Measurements from ENCODE around the gene SCEL.

Gene SCEL

GRCh38 chr13:77545626-77546412, 10.3 kb downstream of the SCEL start:
- ChIA-PET CTCF (interaction anchor here (0.6 kb wide), 1 partner anchor 65 kb away, joined by 3 read pairs; no protein-coding TSS in a partner anchor), POLR2A (interaction anchor here (1.0 kb wide), 1 partner anchor 219 kb away, joined by 5 read pairs; the partner anchor contains the start of gene MYCBP2)
- DNase-seq (ENCODE audit: extremely low spot score), result no peak
- TF ChIP-seq PKNOX1 (IDR thresholded peaks at IDR 0.05) (0 out of 2 replicates have a peak, but pooled peaks have one; percentile 5), CTBP1 (IDR thresholded peaks at IDR 0.05; ENCODE audit: borderline replicate concordance) (no peak), ARNT (IDR thresholded peaks at IDR 0.05) (no peak), BHLHE40 (IDR thresholded peaks at IDR 0.05; ENCODE audit: borderline replicate concordance) (no peak), FOXK2 (IDR thresholded peaks at IDR 0.05) (no peak), FOXA1 (IDR thresholded peaks at IDR 0.05) (no peak), LEF1 (IDR thresholded peaks at IDR 0.05; ENCODE audit: borderline replicate concordance) (no peak), ZNF384 (IDR thresholded peaks at IDR 0.05) (no peak), FOXM1 (IDR thresholded peaks at IDR 0.05; ENCODE audit: borderline replicate concordance) (no peak)

- POLR2A ChIA-PET, result no interaction called here
- CTCF ChIA-PET, result no interaction called here
- TF ChIP-seq PKNOX1 (IDR thresholded peaks at IDR 0.05), result peak; percentile 83
- no peak for TF ChIP-seq HDGF (IDR thresholded peaks at IDR 0.05; ENCODE audit: borderline replicate concordance)
- no peak for TF ChIP-seq LEF1 (IDR thresholded peaks at IDR 0.05; ENCODE audit: borderline replicate concordance)
- no peak for TF ChIP-seq TARDBP (IDR thresholded peaks at IDR 0.05)
- TF ChIP-seq L3MBTL2 (conservative IDR thresholded peaks at IDR 0.05), result no peak
- no peak for TF ChIP-seq NFRKB (IDR thresholded peaks at IDR 0.05)
These were observed 12.6 kb downstream of the SCEL start for GRCh38 chr13:77548095-77548494.

GRCh38 chr13:77548594-77548993, 13.1 kb downstream of the SCEL start:
- ChIA-PET POLR2A (no interaction called here), CTCF (no interaction called here)
- no peak for DNase-seq (ENCODE audit: extremely low spot score)
- TF ChIP-seq SUZ12 (IDR thresholded peaks at IDR 0.05), result no peak
- no peak for TF ChIP-seq PKNOX1 (IDR thresholded peaks at IDR 0.05)
- no peak for TF ChIP-seq NFRKB (IDR thresholded peaks at IDR 0.05)
- no peak for TF ChIP-seq FOXA1 (IDR thresholded peaks at IDR 0.05)
- TF ChIP-seq ARNT (IDR thresholded peaks at IDR 0.05), result no peak
- TF ChIP-seq FOXK2 (IDR thresholded peaks at IDR 0.05), result no peak
- TF ChIP-seq HDGF (IDR thresholded peaks at IDR 0.05; ENCODE audit: borderline replicate concordance), result no peak
- TF ChIP-seq BHLHE40 (IDR thresholded peaks at IDR 0.05; ENCODE audit: borderline replicate concordance), result no peak
- no peak for TF ChIP-seq FOXM1 (IDR thresholded peaks at IDR 0.05; ENCODE audit: borderline replicate concordance)
- TF ChIP-seq CTBP1 (IDR thresholded peaks at IDR 0.05; ENCODE audit: borderline replicate concordance), result no peak
- no peak for TF ChIP-seq ZNF384 (IDR thresholded peaks at IDR 0.05)
- no peak for TF ChIP-seq SP1 (IDR thresholded peaks at IDR 0.05)
- no peak for TF ChIP-seq TARDBP (IDR thresholded peaks at IDR 0.05)

More at GRCh38 chr13:77548095-77548494, 12.6 kb downstream of the SCEL start:
- DNase-seq (ENCODE audit: extremely low spot score), result no peak

DNA sequence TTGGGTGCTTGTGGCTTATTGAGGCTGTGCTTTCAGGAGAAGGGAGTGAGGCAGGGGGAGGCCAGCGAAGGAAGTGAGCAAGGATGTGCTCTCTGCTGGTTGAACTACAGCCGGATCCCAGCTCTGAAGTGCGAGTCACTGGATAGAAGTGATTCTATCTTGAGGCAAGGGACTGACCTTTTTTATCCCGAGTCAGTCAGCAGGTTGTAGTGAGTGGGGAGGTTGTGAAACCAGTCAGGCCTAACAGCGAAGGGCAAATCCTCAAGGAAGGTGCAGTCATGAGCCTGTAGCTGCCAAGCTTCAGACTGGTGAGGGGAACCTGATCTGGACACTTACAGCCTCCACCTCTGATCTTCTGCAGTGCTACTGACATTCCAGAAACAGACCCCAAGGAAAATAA, 18.6 kb downstream of the SCEL start:
- TF ChIP-seq FOXK2 (IDR thresholded peaks at IDR 0.05), result no peak
- TF ChIP-seq PKNOX1 (IDR thresholded peaks at IDR 0.05), result no peak
- no peak for TF ChIP-seq BHLHE40 (IDR thresholded peaks at IDR 0.05; ENCODE audit: borderline replicate concordance)
- no peak for TF ChIP-seq ZNF384 (IDR thresholded peaks at IDR 0.05)
- no peak for TF ChIP-seq HDGF (IDR thresholded peaks at IDR 0.05; ENCODE audit: borderline replicate concordance)
- TF ChIP-seq FOXA1 (IDR thresholded peaks at IDR 0.05), result no peak
- no peak for TF ChIP-seq SP1 (IDR thresholded peaks at IDR 0.05)
- no peak for TF ChIP-seq SUZ12 (IDR thresholded peaks at IDR 0.05)
- TF ChIP-seq TARDBP (IDR thresholded peaks at IDR 0.05), result no peak
- CTCF ChIA-PET, result interaction anchor here (0.8 to 1.2 kb wide), 2 partner anchors 11 to 75 kb away, joined by 4 read pairs; no protein-coding TSS in a partner anchor
- no peak for DNase-seq (ENCODE audit: extremely low spot score)
- POLR2A ChIA-PET, result interaction anchor here (1.3 kb wide), 1 partner anchor 528 kb away, joined by 3 read pairs; the partner anchor contains the start of gene FBXL3

GRCh38 chr13:77555246-77555645, 19.7 kb downstream of the SCEL start:
- no peak for TF ChIP-seq LEF1 (IDR thresholded peaks at IDR 0.05; ENCODE audit: borderline replicate concordance)
- no peak for TF ChIP-seq ELF4 (IDR thresholded peaks at IDR 0.05)
- TF ChIP-seq SUZ12 (IDR thresholded peaks at IDR 0.05), result no peak
- no peak for TF ChIP-seq ARNT (IDR thresholded peaks at IDR 0.05)
- no peak for TF ChIP-seq FOXA1 (IDR thresholded peaks at IDR 0.05)
- TF ChIP-seq L3MBTL2 (conservative IDR thresholded peaks at IDR 0.05), result no peak
- TF ChIP-seq FOXM1 (IDR thresholded peaks at IDR 0.05; ENCODE audit: borderline replicate concordance), result no peak
- no peak for TF ChIP-seq FOXK2 (IDR thresholded peaks at IDR 0.05)
- no peak for TF ChIP-seq PKNOX1 (IDR thresholded peaks at IDR 0.05)
- no peak for TF ChIP-seq SP1 (IDR thresholded peaks at IDR 0.05)
- no peak for TF ChIP-seq BHLHE40 (IDR thresholded peaks at IDR 0.05; ENCODE audit: borderline replicate concordance)
- DNase-seq (ENCODE audit: extremely low spot score), result no peak
- CTCF ChIA-PET, result interaction anchor here (1.2 kb wide), 1 partner anchor 10 kb away, joined by 4 read pairs; no protein-coding TSS in a partner anchor
- POLR2A ChIA-PET, result no interaction called here
